GM21619 (cell line): ENCODE data around the gene ENDOG.
A peak's percentile ranks its signal among the peaks of the same experiment; 100 is the strongest.
"Not testable (repeated sequence)": the region's sequence is repeated elsewhere in the genome, so short reads cannot be mapped to it uniquely, and the experiment has no call there.

ENCODE experiments used
- ATAC-seq: cut with Tn5 transposase; IDR thresholded peaks from one replicate; pipeline ENCODE4 v1.9.1; 2021; ENCODE audit not compliant: unreplicated experiment

ENDOG gene

DNA sequence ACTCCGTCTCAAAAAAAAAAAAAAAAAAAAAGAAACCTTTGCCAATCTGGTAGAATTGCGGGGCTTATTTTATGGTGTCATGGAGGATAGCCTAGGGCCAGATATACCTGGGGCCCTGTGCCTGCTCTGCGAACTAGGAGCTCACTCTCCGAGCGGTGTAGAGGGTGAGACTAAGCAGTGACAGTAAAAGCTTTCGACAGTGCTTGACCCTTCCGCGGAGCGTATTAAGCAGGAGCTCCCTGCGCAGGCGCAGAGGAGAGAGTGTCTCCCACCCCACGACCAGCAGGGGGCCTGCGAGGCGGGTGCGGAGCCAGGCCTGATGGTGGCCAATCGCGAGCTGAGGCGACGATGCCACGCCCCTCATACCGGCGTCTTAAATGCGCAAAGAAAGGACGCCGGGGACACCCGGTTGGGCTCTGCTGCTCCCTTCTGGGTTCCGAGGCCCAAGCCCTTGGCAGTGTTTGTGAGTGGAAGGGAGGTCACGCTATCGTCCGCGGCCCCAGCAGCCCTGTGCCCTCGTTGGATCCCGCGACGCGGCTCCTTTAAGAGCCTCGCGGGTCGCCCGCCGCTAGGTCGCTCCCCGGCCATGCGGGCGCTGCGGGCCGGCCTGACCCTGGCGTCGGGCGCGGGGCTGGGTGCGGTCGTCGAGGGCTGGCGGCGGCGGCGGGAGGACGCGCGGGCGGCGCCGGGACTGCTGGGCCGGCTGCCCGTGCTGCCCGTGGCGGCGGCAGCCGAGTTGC lies at the start of gene ENDOG:
TSS of gene ENDOG (plus strand) at position 402 of the 740 bp plus-strand sequence. CDS start at position 587, 185 bp downstream.
- peak; percentile 86 for ATAC-seq

DNA sequence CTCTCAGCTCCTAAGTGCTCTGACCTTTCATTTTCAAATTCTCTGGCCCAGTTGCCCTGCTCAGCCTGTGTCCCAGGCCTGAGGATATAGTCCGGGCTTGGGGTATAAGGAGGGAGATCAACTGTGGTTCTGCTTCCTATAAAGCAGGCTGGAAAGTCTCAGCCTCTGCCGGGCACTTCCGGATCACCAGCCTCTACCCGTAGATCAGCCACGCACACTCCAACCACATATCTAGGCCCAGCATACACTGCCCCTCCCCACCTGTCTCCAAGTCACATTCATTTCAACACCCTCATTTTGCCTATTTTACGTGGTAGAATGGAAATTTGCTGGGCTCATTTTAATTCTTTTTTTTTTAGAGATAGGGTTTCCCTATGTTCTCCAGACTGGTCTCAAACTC lies 49.7 kb upstream of the ENDOG start:
- no peak for ATAC-seq

DNA sequence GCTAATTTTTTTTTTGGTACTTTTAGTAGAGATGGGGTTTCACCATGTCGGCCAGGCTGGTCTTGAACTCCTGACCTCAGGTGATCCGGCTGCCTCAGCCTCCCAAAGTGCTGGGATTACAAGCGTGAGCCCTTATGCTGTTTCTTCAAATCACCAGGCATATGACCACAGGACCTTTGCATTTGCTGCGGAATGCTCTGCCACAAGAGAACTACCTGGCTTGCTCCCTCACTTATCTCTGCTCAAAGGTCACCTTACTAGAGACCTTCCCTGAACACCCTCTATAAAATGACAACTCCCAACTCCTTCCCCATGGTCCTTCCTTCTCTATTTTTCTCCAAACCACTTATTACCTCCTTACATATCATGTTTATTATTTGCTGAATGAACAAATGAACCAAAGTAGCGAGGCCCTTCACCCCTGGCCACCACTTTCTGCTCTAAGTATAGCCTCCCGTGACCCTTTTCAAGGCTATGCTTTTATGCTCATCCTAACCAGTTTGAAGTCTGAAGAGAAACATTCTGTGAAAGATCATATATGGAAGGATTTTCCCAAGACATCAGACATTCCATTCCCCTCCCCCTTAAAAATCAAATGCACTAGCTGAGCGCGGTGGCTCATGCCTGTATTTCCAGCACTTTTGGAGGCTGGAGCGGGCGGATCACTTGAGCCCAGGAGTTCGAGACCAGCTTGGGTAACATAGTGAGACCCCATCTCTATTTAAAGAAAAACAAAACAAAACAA lies 47.8 kb upstream of the ENDOG start:
- no peak for ATAC-seq

DNA sequence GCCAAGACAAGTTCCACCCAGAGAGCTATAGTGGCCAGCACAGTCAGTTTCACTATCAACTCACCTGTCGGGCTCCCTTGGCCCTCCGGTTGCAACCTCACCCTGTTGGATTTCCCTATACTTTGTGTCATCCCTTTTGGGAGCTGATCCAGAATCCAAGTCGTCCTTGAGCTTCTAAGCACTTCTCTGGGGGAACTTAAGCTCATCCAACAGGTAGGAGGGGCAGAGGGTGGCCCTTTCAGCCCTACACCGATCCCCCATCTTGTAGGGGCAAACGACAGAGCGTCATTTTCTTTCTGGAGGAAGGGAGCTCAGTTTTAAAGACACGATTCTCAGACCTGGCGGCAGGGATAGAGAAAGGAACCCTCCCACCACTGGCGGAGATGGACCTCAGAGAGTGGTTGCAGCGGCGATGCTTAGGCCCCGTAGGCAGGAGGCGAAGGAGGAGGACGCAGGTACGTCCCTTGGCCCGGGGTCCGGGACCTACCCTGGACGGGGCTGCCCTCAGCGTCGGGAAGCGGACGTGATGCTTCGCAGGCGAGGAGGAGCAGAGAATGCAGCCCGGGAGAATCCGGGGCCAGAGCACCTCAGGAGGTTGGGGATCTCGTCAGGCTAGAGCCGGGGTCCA lies 47.1 kb upstream of the ENDOG start:
- ATAC-seq = peak; percentile 27

DNA sequence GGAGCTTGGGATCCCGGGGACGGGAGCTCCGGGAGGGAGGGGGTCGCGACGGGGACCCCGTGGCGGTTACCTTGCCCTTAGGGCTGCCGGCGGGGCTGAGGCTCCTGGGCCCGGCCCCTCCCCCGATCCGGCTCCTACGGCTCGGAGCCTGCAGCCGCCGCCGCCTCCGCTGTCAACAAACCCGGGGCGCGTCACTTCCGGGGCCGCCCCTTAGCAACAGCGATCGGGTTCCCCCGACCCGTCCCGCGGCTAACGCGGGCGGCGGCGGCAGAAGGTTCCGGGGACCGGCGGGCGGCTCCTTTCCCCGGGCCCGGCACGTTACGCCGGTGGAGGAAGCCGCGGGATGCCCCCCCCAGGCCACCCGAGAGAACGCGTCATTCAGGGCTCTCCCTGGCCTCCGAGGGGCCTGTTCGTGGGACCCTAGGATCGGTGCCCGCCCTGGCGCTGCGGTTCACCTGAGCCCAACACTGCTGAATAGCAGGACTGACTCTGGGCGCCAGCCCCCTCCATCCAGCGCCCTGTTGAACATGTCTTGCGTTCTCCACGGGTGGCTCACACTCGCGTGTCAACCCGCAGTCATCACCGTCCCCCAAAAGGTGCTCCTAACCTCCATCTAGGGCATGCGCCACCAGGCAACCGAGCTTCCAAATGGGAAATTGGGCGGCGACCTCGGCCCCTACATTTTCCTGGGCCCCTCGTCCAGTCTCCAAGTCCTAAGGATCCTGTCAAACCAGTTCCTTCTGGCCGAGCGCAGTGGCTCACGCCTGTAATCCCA lies 46.4 kb upstream of the ENDOG start, which contains the start of gene ZER1:
TSS of gene ZER1 (minus strand) at position 183 of the 775 bp plus-strand sequence. CDS start 16,362 bp downstream, outside the sequence.
- ATAC-seq = peak; percentile 89

DNA sequence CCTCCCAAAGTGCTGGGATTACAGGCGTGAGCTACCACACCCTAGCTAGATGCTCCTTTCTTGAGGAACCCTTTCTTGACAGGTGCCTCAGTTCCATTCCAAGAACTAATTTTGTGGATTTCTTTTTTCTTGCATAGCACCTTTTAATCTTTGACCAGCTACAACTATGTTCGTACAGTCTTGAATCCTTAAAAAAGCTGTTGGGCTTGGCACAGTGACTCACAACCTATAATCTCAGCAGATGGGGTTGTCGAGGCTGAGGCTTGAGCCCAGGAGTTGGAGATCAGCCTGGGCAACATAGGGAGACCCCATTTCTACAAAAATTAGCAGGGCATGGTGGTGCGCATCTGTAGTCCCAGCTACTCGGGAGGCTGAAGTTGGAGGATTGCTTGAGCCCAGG lies 45.3 kb upstream of the ENDOG start:
- no peak for ATAC-seq

DNA sequence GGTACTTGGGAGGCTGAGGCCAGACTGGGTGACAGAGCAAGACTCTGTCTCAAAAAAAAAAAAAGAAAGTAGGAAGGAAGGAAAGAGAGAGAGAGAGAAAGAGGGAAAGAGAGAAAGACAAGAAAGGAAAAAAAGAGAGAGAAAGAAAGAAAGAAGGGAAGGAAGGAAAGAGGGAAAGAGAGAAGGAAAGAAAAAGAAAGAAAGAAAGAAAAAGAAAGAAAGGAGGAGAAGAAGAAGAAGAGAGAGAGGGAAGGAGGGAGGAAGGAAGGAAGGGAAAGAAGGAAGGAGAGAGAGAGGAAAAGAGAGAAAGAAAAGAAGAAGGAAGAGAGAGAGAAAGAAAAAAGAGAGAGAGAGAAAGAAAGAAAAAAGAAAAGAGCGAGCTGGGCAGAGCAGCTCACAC lies 43.5 kb upstream of the ENDOG start:
- no peak for ATAC-seq

DNA sequence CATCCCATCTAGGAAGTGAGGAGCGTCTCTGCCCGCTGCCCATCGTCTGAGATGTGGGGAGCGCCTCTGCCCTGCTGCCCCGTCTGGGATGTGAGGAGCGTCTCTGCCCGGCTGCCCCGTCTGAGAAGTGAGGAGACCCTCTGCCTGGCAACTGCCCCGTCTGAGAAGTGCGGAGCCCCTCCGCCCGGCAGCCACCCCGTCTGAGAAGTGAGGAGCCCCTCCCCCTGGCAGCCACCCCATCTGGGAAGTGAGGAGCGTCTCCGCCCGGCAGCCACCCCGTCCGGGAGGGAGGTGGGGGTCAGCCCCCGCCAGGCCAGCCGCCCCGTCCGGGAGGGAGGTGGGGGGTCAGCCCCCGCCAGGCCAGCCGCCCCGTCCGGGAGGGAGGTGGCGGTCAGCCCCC lies 38.2 kb upstream of the ENDOG start:
- ATAC-seq = not testable (repeated sequence)

DNA sequence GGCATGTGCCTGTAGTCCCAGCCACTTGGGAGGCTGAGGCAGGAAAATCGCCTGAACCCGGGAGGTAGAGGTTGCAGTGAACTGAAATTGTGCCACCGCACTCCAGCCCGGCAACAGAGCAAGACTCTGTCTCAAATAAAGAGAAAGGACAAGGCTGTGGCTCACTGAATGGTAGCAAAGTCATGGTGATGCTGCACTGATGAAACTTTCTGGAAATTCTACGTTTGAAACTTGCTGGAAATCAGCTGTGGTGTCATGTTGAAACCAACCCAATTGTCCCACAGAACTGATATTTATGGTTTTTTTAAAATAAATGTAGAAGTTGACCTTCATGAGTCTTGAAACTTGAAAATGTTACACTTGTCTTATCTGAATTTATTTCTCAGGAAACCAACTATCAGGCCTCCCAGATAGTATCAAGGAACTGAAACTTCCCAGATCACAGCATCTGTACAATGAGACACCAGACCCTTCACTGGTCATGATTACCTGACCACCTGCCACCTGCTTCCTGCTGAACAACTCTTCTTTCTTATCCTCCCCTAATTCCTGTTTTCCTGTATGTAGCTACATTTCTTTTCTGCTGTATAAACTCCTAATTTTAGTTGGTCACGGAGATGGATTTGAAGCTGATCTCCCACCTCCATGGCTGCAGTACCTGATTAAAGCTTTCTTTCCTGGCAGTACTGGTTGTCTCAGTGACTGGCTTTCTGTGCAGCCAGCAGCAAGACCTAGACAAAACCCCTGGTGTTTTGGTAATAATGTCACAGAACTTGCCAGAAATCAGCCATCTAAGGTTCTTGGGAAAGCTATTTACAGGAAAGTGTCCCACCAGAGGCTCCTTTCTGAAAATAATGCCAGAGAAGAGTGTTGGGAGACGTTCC lies 36.9 kb upstream of the ENDOG start:
- no peak for ATAC-seq

DNA sequence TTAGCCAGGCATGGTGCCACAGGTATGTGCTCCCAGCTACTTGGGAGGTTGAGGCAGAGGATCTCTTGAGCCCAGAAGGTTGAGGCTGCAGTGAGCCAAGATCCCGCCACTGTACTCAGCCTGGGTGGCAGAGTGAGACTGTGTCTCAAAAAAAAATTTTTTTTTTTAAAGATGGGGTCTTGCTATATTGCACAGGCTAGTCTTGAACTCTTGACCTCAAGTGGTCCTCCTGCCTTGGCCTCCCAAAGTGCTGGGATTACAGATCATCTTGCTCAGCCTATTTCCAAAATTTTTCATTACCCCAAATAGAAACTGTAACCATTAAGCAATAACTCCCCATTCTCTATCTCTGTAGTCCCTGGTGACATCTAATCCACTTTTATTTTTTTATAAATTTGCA lies 35.6 kb upstream of the ENDOG start:
- no peak for ATAC-seq

DNA sequence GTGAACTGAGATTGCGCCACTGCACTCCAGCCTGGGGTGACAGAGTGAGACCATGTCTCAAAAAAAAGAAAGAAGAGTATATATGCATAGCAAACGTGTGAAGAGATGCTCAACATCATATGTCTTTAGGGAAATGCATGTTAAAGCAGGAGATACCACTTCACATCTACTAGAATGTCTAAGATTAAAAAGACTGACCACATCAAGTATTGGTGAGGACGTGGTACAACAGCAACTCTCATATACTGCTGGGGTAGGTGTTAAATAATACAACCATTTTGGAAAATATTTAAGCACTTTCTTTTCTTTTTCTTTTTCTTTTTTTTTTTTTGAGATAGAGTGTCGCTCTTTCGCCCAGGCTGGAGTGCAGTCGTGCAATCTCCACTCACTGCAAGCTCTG lies 32.9 kb upstream of the ENDOG start:
- no peak for ATAC-seq

DNA sequence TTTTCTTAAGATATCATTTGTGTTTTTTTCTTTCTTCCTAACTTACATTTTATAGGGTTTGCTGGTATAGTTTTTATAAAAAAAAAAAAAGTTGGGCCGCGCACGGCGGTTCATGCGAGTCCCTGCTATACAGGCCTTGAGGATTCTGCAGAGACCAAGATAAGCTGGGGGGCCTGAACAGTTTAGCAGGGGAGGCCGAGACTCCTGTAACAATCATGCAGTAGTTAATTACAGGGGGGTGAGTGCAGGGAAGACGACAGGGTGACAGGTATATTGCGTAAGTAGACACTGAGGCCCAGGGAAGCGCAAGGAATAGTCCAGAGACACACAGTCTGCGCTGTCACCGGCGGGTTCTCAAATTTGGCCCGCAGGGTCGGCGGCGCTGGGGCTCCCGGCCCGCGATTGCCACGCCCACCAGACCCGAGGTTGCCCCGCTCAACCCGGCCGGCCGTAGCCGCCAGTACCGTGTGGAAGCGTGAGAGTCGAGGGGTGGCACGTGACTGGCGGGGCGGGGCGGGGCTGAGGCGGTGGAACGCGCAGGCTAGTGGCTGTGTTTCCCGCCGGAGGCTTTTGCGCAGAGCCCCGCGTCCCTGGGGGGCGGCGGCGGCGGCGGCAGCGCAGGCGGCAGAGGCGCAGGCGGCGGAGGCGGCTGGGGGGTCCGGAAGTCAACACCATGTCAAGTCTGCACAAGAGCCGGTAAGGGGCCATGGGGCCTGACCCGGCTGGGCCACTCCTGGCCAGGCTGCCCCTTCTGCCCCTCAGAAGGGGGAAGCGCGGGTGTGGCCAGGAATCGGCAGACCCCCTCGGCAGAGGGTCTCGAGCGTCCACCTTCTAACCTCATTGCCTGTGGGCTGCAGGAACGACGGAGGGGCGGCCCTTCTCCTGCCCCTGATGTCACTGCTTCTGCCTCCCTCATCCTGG lies 31.4 kb upstream of the ENDOG start, which contains the start of gene TBC1D13:
TSS of gene TBC1D13 (plus strand) at position 573 of the 921 bp plus-strand sequence. CDS start at position 674, 101 bp downstream.
- ATAC-seq = peak; percentile 83

DNA sequence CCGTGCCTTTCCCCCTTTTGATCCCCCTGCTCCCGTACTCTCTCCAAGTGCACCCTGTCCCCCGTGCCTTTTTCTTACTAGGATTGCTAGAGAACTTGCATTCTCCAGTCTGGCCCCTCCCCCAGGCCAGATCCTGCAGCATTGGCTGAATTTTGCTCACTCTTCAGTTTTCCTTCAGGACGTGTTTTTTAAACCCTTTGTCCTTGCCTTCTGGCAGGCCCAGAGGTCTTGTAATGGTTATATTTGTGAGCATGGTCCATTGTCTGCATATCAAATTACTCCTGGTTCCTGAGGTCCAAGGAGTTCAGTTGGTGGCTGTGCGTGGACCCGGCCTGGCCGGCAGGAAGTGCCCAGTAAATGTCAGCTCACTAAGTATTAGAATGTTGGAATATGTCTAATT lies 30.6 kb upstream of the ENDOG start:
- ATAC-seq = no peak

DNA sequence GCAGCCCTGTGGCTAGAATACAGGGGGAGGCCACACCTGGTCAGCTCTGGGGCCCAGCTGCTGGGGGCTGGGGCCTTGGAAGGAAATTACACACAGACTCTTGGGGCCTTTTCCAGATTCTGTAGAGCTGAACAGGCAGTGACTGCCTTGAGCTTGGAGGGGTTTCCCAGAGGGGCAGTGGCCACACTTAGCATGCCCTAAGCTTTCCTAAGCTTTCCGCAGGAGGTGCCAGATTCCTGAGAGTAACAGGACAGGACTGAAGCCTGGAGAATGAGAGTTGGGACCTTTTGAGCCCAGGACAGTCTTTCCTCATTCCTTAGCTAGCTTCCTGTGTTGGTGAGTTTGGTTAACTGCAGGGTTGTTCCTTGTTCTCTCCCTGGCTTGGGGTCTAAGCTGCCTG lies 29.9 kb upstream of the ENDOG start:
- no peak for ATAC-seq

DNA sequence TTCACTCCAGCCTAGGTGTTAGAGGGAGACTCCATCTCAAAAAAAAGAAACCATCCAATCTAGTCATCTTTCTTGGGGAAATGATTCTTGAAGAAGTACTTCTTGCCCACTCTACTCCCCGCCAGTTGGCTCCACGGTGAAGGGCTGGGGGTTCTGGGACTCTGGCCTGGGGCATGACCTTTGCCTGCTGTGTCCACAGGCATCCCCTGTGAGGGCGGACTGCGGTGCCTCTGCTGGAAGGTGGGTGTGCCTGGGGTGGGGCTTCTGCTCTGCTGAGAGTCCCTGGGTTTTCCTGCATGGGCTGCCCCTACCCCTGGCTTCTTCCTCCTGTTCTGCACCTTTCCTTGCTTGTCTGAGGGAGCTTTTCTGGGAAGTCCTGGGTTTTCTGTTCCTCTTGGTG lies 27.8 kb upstream of the ENDOG start:
- no peak for ATAC-seq

DNA sequence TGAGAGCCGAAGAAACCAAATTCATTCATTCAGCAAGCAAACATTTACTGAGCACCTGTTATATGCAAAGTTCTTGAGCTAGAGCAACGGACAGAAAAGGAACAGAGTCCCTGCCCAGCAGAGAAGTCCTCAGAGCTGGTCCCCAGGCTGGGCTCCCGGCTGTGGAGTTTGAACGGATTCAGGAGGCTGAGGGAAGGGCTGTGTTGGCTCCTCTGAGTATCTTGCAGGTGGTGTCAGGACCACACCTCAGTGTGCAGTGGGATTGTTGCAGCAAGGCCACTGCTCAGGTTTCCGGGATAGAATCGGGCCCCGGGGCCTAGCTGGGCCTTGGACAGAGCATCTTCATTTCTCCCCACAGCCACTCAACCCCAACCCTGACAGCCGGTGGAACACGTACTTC lies 26.2 kb upstream of the ENDOG start:
- ATAC-seq = no peak

DNA sequence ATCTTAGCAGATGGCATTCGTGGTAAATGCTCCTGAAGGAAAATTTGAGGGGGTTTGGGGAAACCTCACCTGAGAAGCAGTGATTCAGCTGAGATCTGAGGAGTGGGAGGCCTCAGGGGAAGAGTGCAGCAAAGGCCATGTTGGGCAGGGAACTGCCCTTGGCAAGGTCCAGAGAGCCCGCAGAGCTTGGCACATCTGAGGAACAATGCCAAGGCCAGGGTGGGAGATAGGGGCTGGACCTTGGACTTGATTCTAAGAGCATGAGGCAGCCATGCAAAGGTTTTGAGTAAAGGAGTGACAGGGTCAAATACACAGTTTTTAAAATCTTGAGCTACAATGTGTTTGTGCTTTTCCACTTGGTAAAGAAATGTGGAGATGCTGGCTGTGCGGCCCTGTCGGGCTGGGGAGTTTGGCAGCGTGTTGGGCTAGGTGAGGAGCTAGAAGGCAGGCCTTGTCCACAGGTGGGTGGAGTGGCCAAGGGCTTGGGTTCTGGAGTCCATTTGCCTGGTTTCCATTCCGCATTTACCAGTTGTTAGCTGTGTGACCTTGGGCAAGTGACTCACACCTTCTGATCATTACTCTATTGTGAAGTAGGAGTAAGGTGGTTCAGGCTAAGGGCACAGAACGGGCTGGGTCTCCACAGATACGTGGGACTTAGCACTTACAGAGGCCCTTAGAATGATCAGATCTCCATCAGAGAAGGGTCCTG lies 25.2 kb upstream of the ENDOG start:
- ATAC-seq = no peak

DNA sequence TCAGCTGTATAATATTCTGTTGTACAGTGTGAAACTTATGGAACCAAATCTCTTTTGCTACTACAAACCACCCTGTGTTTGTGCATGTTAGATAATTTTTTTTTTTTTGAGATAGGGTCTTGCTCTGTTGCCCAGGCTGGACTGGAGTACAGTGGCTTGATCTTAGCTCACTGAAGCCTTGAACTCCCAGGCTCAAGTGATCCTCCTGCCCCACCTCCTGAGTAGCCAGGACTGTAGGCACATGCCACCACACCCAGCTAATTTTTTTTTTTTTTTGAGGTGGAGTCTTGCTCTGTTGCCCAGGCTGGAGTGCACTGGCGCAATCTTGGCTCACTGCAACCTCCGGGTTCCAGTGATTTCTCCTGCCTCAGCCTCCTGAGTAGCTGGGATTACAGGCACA lies 23.3 kb upstream of the ENDOG start:
- not testable (repeated sequence) for ATAC-seq
